Measurements from ENCODE around the gene ZP1.
A peak's percentile ranks its signal among the peaks of the same experiment; 100 is the strongest.
"Not testable (repeated sequence)": the region's sequence is repeated elsewhere in the genome, so short reads cannot be mapped to it uniquely, and the experiment has no call there.

ZP1 gene, protein sequence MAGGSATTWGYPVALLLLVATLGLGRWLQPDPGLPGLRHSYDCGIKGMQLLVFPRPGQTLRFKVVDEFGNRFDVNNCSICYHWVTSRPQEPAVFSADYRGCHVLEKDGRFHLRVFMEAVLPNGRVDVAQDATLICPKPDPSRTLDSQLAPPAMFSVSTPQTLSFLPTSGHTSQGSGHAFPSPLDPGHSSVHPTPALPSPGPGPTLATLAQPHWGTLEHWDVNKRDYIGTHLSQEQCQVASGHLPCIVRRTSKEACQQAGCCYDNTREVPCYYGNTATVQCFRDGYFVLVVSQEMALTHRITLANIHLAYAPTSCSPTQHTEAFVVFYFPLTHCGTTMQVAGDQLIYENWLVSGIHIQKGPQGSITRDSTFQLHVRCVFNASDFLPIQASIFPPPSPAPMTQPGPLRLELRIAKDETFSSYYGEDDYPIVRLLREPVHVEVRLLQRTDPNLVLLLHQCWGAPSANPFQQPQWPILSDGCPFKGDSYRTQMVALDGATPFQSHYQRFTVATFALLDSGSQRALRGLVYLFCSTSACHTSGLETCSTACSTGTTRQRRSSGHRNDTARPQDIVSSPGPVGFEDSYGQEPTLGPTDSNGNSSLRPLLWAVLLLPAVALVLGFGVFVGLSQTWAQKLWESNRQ

DNA sequence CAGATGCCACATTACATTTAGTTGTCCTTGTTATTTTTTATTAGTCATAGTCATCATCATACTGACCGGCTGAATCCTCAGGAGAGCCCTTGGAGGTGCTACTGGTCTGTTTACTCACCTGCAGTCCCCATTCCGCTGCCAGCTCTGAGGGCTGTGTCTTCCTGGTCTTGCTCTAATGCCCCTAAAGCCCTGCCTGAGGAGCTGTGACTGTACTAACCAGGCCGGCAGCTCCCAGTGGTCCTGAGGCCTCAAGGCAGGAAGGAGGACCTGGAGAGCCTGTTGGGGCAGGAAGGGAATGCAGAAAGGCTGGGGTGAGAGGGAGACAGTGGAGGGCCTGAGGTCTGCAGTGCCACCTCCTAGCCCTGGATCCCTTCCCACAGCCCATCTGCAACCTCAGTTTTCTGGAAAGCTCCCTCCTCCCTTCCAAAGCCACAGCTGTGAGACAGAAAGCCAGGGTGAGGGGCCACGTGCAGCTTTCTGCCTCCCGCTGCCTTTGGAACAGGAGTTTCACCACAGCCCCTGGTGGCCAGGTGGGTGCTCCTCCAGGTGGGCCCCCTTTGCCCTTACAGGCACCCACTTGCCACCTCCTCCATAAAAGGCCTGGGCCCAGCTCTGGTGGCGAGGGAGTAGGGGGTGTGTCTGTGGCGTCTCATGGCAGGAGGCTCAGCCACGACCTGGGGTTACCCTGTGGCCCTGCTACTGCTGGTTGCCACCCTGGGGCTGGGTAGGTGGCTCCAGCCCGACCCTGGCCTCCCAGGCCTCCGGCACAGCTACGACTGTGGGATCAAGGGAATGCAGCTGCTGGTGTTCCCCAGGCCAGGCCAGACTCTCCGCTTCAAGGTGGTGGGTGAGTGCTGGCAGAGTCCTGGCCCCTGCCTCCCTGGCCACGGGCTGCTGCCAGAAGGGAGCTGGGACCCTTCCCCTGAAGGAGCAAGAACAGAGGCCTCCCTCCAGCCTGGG lies at the start of gene ZP1:
TSS of gene ZP1 (plus strand) at position 632 of the 960 bp plus-strand sequence. CDS start at position 652, 20 bp downstream.
- no peak for DNase-seq

DNA sequence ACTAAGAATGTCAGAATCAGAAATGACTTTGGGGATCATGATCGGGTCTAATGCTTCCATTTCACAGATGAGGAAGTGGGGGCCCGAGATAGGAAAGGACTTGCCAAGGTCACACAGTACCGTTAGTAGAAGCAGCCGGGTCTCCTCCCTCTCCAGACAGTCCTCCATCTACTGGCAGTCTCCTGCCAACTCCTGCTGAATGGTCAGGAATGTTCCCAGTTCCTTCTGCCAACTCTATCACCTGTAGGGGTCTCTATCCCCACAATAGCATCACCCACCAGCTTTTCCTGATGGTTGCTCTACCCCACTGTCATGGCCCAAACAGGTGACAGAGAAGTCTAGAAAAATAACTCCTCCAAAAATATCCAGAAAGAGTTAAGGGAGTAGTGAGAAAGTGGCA lies 49.3 kb upstream of the ZP1 start:
- no peak for DNase-seq

DNA sequence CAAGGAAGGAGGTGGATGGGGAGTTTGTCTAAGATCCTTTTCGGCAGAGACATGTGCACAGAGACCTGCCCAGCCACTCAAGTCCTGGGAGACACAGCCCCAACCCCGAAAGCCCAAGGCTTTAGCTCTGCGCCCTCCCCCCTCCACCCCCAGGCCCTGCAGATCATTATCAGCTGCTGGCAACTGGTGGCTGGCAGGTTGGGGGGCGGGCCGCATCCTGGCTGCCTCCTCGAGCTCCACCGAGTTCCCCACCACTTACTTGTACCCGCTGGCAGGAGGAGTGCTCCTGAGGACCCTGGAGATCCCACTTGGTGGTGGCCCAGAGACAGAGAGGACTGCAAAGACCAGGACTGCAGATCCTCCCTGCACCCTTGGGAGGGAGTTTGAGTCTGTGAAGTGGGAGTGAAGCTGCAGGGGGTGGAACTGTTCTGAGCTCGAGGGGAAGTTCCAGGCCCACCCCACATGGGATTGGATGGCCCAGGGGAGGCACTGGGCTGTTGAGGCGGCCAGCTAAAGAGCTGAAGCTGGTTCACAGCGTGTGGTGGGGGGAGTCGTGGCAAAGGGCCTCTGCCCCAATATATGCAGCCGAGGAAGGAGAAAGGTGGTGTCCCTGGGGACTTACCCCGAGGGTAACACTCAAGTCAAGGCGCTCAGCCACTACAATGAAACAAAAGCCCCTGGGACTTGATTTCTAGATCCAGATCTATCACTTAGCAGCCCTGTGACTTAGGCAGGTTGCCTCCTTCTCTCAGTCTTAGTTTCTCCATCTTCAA lies 45.3 kb upstream of the ZP1 start:
- peak; percentile 9 for DNase-seq

DNA sequence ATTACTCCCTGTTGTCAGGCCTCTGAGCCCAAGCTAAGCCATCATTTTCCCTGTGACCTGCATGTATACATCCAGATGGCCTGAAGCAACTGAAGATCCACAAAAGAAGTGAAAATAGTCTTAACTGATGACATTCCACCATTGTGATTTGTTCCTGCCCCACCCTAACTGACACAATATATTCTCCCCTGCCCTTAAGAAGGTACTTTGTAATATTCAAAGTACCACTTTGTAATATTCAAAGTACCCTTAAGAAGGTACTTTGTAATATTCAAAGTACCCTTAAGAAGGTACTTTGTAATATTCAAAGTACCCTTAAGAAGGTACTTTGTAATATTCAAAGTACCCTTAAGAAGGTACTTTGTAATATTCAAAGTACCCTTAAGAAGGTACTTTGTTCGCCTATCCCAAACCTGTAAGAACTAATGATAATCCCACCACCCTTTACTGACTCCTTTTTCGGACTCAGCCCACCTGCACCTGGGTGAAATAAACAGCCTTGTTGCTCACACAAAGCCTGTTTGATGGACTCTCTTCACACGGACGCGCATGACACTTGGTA lies 43.5 kb upstream of the ZP1 start:
- DNase-seq, result not testable (repeated sequence)

DNA sequence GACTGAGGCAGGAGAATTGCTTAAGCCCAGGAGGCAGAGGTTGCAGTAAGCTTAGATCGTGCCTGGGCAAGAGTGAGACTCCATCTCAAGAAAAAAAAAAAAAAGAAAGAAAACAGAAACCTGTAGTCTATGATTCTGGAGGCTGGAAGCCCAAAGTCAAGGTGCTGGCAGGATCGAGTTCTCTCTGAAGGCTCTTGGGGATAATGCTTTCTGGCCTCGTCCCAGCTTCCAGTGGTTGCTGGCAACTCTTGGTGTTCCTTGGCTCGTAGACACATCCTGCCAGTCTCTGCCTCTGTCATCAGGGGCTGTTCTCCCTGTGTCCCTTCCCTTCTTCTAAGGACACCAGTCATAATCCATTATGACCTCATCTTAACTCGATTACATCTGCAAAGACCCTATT lies 42.2 kb upstream of the ZP1 start:
- DNase-seq, result no peak

DNA sequence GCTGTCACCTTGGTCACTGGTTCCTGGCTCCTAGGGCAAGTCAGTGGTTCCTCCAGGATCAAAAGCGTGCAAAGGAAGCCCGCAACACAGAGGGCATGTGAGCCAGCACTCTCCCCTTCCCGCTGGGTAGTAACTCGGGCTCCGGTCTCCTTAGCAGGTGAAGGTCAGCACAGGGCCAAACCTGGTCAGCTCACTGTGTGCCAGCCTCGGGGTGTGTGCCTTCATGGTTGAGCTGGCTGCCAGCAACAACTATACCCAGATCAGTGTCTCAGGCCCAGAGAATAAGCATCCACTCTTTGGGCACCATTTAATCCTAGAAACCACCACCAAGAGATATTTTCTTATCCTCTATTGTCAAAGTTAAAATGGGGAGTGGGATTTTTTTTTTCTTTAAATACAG lies 41.6 kb upstream of the ZP1 start:
- no peak for DNase-seq

DNA sequence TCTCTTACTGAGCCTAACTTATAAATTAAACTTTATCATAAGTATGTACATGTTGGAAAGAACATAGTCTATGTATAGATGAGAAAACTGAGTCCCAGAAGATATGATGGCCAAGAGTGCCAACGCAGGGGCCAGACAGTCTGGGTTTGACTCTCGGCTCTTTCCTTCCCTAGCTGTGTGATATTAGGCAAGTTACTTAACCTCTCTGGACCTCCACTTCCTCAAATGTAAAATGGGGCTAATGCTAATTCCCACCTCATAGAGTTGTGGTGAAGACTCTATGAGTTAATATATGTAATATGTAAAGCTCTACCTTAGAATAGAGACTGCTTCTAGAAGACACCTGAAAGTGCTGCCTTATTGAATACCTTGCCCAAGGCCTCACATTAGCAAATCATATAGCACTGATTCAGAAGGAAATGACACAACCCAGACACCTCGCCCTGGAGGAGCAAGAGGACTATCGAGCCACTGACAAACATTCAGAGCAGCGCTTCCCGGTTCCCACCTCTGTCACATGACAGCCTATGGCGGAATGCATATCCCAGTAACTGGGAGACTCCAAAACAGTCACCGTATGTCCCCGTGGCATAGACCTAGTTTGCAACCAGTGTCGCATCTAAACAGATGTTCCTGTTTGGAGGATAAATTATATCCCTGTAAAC lies 36.7 kb upstream of the ZP1 start:
- DNase-seq, result no peak

DNA sequence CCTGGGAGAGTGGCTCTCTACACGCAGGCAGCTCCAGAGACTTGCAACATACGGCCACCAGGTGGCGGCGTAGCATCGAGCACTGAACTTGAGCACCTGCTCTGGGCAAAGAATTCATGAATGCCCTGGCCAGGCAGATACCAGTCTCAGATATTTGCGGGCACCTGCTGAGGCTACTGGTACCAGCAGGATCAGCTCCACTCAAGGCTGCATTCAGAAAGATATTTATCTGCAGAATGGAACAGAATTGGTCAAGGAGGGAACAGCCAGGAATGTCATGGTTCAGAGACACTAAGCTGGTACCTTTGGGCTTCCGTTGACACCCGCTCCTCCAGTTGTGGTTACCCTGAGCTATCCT lies 36.2 kb upstream of the ZP1 start:
- DNase-seq, result peak; percentile 52

DNA sequence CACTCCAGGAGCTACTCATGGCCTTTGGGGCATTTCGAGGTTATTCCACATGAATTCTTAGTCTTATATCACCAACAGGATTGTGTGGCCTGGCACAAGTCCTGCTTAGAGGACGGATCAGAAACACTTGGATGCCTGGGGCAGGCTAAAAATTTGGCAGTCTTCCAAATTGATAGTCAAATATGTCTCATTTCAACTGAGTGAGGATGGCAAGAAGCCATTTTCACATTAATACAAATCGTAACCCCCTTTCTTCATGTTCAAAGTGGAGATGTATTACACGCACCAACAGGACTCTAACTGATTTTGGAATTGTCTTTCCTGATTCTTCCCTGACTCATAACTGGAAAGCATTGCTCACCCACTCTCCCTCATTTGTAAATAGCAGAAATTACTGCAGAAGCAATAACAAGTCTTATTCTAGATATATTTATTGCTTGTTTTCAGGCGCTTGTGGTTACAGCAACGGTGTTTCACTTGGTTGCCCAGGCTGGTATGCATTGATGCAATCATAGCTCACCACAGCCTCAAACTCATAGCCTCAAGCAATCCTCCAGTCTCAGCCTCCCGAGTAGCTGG lies 35.8 kb upstream of the ZP1 start:
- DNase-seq, result no peak

DNA sequence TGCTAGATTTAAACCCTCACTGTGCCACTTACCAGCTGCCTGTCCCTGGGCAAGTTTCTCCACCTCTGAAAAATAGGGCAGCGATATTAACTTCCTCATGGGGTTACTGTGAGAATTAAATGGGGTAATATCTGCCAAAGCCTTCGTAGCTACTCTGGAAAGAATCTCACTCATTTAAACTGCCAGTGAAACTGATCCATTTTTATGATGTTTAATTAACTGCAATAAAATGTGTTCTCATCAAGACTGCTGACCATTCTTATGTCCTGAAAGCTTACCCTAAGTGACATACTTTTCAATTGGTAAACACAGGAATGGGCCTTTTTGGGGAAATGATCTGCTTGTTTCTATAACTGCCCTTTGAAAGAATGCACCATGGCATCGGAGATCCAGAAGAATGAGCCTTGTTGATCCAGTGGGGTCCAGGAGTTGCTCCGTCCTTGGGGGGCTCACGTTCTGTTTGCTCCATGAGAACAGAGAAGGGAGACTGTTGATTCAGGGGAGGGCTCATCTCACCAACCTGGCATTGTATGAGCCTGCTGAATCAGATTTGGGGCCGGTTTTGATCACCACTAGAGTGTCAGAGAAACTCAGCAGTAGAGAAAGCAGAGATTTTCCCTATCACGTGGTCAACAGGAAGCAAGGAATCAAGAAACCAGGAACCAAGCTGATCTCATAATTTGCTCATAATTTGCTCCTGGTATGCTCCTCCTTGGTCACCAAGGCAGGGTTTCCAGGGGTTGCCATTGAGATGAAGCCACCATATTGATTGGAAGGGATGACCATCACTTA lies 32.4 kb upstream of the ZP1 start:
- no peak for DNase-seq

DNA sequence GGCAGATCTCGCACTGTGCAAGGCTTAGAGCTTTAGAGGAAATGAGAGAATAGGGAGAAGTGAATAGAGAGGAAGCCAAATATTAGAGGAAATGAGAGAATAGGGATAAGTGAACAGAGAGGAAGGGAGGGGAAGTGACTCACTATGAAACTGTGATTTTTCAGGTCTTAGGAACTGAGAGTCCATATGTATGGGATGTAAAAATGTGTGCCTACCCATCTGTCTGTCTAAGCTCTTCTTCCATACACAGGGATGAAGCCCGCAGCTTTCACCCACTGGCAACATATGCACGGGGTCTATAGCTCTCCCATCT lies 31.9 kb upstream of the ZP1 start:
- DNase-seq, result no peak

DNA sequence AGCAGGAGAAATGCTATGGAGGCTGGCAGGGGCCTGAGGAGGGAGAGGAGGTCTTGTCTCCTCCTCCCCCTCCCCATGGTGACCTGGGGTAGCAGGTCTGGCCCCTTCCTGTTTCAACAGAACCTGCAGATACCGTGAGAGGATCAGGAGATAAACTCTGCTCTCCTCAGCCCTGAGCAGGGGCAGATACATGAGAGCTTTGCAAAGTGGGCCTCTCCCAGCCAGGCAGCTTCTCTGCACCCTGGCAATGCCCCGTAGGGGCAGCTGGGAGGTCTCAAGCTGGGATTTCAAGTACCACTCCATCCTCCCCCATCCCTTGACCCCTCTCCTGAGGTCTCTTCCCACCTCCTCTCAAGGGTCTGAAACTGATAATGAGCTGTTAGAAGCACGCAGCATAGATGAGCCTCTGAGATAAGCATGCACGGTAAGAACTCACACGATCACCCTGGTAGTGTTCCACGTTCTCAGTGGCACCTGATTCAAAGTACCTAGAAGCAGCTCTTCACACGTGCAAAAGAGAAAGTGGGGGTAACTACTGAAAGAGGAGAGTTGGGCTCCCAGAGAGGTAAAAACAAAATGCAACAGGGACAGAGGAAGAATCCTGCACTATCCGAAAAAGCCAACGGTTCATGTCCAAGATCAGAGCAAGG lies 30.4 kb upstream of the ZP1 start:
- DNase-seq, result no peak

DNA sequence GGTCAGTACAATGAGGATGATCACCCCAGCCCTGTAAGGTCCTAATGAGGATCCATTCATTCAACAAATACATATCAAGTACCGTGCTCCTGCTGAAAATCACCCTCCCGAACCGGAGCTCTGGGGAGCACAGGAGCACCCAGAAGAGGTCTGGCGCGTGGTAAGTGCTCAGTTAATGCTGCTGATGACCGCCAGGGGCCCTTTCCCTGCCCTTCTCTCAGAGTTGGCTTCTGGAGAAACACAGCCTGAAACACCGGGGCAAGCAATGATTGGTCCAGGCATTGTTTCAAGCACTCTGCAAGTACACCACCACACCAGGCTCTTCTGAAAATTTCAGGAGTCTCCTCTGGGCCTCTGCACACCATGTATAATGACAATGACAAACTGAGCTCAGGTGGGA lies 29.2 kb upstream of the ZP1 start:
- DNase-seq, result no peak

DNA sequence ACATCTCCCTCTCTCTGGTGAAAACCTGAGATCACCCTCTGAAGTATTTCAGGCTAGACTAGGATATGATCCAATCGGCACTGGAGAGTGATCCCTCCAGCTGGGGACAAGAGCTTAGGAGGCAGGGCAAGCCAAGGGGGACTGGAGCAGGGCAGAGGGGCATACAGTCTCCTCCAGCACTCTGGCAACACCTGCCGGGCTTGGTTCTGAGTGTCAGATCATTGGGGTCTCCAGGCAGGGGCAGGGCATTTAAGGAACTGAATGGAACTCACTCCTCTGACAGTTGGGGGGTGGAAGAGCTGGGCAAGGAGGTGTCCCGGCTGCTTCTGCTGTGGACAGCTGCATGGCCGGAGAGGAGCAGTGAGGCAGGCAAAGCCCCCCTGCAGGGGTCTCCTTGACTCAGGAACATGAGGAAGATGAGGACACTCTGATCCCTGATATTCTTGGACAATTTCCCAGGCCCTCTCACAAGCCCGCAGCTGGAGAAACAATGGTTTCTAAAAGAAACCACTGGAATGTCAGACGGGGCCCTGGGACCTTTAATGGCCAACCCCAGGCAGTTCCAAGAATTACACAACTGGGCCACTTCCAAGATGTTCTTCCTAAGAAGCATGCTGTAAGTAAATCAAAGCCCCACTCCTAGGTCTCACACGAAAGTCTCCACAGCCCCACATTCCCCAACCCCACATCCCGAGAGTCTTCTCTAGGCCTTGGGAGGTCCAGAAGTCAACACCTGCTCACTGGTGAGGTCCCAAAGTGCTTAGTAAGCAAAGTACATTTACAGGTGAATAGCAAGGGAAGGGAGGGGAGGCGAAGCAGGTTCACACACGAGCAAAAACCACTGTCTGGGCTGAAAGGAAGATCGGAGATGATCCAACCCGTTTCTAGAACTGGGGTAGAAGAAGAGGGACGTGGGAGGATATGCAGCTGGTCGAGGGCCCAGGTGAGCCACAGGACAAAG lies 26.6 kb upstream of the ZP1 start:
- DNase-seq, result no peak

DNA sequence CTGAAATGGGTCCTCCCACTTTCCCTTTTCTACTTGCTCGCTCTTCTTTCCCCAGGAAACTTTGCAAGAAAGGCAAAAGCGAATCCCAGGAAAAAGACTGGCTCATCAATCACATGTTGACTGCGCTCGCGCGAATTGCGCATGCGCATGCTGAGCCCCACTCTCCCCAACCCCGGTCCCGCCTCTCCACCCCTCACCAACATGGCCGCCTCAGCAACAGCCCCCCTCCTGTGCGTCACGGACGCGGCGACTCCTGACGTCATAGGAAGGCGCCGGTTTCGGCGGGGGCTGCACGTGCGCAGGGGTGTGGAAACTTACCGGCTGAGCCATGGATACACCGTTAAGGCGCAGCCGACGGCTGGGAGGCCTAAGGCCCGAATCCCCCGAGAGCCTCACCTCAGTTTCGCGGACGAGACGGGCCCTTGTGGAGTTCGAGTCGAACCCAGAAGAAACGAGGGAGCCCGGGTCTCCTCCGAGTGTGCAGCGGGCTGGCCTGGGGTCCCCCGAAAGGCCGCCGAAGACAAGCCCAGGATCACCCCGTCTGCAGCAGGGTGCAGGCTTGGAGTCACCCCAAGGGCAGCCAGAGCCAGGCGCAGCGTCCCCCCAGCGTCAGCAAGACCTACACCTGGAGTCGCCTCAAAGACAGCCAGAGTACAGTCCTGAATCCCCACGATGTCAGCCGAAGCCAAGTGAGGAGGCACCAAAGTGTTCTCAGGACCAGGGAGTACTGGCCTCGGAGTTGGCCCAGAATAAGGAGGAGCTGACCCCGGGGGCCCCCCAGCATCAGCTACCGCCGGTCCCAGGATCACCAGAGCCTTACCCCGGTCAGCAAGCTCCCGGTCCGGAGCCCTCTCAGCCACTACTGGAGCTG lies 25.3 kb upstream of the ZP1 start, which contains the start of gene CCDC86:
TSS of gene CCDC86 (plus strand) at position 317 of the 871 bp plus-strand sequence. CDS start at position 329, 12 bp downstream.
- DNase-seq, result peak; percentile 67

DNA sequence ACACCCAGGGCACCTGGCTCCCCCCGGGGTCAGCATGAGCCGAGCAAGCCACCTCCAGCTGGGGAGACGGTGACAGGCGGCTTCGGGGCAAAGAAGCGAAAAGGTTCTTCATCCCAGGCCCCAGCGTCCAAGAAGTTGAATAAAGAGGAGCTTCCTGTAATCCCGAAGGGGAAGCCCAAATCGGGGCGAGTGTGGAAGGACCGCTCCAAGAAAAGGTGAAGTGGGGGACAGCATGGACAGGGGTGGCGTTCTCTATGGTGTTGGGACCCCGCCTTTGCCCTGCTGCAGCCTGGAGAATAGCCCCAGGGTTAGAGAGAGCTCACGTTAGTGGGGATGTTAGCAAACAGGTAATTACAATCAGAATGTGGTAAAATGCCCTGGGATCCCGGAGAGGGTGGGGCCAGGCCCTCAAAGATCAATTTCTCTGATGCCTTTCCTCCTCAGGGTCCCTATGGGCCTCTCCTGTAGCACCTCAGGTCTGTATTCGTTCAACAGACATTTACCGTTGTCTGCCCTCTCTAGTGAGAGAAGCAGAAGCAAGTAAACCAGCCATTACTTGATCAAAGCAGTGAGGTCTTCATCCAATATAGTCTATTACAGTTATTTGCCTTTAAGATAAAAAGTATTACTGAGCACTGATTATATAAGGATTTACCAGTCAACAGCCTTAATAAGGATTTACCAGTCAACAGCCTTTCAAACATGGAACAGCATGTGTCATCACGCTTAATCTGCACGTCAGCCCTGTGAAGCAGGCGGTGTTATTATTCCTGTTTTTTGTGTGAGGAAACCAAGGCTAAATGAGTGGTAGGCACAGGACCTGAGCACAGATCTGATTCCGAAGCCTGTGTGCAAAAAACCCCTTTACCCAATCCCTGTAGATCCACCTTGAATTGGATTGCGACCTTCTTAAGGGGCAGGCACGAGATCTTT lies 24.4 kb upstream of the ZP1 start:
- DNase-seq, result no peak
